Activated CD4-positive, CD25-positive, alpha-beta regulatory T cell treated with anti-CD3 and anti-CD28 coated beads, Interleukin-2, amount 50 U/mL, for 72 hours (primary cell): ENCODE data around the gene KAZN.
"Not testable (repeated sequence)": the region's sequence is repeated elsewhere in the genome, so short reads cannot be mapped to it uniquely, and the experiment has no call there.

Source experiments
- DNase-seq: peaks from one replicate; pipeline ENCODE4 v3.0.0; 2021

Gene KAZN

DNA sequence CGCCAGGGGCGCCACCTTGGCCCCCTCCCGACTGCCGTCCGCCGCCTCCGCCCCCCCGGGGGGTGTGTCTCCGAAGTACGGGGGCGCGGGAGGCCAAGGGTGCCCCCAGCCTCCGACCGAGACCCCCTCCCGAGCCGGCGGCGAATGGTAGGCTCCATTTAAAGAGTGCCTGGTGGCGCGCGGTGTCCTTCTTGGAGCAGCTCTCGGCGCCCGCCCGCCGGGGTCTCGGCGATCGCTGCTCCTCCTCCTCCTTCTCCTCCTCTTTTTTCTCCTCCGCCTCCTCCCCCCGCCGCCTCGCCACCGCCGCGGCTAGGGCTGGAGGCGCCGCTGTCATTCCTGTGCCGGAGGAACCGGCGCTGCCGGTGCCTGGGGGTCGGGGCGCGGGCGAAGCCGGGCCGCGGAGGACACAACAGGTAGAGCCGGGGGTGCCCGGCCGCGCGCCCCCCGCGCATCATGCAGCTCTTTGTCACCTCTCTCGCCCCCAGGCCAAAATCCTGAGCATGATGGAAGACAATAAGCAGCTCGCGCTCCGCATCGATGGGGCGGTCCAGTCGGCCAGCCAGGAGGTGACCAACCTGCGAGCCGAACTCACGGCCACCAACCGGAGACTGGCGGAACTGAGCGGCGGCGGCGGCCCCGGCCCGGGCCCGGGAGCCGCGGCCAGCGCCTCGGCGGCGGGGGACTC, at the start of gene KAZN:
Gene KAZN, plus strand, starts transcription at position 188 of the 685 bp plus-strand sequence.
- DNase-seq, result no peak

DNA sequence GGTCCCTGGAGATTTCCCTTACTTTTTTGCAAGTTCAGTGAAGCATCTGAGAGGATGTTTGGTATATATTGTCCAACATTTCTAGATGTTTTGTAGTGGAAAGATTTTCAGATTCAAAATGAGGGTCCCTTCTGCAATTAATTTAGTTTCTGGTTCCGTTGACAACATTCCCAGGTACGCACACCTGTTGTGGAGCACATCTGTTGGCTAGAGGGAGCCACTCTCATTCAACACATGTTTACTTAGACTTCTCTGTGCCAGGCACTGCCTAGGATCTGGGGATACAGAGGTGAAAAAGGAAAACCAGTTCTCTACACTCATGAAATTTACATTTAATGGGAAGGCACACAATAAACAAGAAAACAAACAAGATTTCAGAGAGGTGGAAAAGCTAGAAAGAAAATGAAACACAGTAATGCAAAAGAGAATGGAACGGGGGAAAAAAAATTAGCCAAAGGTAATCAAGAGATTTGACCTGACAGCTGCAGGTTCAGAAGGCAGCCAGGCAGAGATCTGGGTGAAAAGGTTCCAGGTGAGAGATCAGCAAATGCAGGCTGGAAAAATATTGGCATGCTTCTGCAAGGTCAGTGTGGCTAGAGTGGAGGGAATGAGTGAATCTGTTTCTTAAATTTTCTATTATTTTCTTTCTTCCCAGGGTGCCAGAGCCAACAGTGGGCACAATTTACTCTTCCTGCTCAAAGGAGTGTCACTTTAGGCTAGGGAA, 48.4 kb upstream of the KAZN start:
- no peak for DNase-seq

DNA sequence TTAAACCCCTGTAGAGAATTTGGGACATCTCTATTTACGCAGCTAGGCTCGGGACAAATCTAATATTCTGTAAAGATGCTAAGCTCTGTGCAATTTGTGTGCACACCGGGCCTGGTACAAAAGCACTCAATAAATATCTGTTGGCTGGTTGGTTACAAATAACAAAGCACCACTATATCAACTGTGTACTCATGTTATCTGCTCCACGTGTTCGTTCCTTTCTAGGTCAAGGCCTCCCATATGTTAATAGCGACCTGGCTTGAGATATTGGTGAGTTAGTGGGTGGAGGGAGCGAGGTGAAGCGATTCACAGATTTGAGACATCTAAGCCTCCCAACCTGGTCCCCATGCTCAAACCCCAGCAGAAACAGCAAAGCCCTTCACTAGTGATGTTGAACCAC, 47.1 kb upstream of the KAZN start:
- no peak for DNase-seq

DNA sequence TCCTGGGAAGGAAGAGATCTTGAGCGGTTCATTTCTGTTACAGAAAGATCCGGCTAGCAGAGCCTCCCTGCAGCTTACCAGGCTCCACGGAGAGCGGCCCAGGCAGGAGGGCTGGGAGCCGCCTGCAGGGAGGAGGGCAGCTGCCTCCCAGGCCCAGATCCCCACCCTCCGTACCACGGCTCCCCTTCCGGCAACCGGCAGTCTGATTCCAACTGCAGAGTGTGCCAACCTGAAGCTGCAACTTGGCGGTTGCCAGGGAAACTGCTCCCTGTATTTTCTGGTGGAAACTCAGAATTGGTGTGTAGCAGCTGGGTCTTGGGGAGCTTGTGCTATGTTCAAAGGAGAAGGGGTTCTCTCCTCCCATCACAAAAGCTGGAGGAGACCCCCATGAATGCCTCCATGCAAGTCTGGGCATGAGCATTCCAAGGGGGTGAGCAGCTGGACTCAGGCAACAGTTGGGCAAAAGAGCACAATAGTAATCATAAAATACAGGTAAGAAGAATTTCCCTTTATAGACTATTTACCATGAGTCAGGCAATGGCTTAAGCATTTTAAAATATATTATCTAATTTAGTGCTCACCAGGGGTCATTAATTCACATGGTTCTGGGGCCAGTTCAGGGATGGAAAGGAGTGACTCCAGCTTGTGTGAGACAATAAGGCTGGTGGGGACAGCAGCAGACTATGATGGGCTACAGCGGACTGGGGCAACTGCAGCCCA, 46.1 kb upstream of the KAZN start:
- DNase-seq, result no peak

DNA sequence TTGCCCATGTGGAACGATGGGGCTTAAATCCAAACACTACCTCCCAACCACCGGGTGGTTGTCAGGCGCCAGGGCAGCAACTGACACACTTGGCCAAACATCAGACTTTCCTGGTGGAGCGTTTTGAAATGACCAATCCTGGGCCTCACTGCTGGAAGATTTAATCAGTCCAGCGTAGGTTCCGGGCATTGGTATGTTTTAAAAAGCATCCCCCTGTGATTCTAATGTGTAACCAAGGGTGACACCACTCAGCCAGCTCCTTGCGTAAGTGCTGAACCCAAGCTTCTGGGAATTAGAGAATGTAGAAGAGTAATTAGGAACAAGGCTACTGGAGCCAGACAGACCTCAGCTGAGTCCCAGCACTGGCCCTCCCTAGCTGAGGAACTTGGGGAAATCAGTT, 44.8 kb upstream of the KAZN start:
- no peak for DNase-seq

DNA sequence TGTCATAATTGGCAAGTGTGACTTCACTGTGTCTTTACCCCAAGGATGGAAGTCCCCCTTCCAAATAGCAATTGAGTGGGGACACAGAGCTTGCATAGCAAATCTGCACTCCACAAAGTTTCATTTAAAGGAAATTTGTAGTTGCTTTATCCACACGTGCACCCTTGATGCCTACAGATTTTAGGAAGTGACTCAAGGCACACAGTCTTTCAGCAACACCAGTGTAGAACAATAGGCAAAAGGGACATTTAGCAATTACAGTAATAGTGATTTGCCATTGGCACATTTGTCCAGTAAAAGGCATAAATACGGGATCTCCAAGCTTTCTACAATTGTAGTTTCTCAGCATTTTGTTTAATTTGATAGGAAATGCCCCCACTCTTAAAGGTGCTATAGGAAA, 43.4 kb upstream of the KAZN start:
- no peak for DNase-seq

DNA sequence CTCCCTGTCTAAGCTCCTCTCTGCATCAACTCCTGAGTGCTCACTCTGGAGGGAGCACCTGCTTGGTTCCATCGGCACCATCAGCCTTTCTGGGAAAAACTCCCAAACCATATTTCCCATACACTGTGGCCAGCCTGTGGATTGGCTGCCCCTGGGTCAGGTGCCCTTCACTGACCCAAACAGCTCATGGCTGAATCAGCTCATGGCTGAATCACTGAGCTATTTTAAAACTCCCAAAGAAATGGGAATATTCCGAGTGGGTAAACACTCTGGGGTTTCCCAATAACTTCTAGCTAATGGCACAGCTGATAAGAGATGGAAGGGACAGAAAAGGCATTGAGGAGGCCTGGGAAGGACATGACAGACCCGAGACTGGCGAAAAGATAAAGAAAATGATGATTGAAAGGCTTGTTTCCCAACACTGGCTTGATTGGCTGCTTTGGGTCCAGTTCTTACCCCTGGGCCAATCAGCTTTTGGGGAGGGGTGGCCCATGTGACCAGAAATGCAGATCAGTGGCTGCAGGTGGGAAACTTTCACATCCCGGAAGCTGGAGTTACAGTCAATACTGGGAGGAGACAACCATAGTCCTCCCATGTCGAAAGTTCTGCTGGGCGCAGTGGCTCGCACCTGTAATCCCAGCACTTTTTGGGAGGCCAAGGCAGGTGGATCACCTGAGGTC, 37.3 kb upstream of the KAZN start:
- DNase-seq, result no peak

DNA sequence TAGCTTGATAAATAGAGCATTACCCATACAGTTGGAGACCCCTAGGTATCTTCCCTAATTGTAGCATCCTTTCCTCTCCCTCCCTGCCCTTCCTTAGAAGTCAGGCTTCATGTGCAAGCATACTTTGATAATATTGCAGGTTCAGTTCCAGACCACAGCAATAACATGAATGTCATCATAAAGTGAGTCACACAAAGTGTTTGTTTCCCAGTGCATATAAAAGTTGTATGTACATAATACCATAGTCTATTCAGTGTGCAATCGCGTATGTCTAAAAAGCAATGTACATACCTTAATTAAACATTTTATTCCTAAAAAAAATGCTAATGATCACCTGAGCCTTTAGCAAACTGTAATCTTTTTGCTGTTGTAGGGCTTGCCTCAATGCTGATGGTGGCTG, 33.4 kb upstream of the KAZN start:
- DNase-seq, result no peak

DNA sequence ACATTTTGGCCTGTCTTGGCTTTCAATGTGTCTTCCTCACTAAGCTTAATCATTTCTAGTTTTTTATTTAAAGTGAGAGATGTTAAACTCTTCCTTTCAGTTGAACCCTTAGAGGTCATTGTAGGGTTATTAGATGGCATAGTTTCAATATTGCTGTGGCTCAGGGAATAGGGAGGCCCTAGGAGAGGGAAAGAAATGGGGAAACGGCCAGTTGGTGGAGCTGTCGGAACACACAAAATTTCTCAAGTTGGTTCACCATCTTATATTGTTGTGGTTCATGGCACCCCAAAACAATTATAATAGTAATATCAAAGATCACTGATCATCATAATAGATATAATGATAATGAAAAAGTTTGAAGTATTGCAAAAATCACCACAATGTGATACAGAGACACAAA, 31.4 kb upstream of the KAZN start:
- DNase-seq, result no peak

DNA sequence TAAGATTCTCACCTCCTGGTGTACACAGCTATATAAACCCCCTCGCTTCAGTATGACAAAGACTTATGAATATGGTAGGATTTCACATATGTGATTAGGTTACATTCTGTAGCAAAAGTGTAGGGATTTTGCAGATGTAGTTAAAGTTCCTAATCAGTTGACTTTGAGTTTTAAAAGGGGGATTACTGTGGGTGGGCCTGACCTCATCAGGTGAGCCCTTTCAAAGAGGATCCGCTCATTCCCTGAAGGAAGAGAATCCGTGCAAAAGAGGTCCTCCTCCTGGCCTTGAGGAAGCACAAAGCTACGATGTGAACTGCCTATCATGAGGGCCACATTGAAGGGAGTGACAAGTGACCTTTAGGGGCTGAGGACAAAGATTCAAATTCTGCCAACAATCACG, 30.6 kb upstream of the KAZN start:
- no peak for DNase-seq

DNA sequence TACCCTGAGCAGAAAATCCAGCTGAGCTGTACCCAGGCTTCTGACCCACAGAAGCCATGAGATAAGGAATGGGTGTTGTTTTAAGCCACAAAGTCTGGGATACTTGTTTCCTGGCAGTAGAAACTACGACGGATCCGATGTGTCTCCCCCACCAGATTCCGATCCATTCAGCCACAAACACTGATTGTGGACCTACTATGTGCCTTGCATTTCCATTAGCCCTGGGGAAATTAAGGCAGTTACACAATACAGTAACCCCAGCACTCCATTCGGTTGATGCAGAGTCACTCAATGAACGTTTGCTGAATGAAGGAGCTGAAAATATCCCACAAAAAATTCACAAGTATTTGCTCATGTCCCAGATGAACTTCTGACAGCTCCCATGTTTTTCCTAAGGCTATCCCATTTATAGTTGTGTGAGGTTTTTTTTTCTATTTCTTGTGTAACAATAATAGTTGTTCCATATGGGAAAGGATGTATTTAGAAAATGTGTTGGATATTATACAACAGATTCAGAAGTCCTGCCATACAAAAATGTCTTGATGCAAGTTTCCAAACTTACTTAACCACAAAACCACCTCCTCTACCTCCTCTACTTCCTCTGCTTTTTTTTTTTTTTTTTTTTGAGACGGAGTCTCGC, 29.6 kb upstream of the KAZN start:
- DNase-seq, result no peak

DNA sequence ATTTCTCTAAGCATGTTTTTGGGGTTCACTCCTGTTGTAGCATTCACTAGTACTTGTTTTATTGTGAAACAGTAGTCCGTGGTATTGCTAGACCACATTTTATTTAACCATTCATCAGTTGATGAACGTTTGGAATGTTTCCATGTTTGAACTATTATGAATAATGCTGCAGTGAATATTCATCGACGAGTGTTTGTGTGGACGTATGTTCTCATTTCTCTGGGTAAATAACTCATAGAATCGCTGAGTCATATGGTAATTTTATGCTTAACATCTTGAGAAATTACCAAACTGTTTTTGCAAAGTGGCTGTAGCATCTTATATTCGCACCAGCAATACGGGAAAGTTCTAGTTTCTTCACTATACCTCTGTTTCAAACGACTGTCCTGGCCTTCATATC, 28.0 kb upstream of the KAZN start:
- no peak for DNase-seq

DNA sequence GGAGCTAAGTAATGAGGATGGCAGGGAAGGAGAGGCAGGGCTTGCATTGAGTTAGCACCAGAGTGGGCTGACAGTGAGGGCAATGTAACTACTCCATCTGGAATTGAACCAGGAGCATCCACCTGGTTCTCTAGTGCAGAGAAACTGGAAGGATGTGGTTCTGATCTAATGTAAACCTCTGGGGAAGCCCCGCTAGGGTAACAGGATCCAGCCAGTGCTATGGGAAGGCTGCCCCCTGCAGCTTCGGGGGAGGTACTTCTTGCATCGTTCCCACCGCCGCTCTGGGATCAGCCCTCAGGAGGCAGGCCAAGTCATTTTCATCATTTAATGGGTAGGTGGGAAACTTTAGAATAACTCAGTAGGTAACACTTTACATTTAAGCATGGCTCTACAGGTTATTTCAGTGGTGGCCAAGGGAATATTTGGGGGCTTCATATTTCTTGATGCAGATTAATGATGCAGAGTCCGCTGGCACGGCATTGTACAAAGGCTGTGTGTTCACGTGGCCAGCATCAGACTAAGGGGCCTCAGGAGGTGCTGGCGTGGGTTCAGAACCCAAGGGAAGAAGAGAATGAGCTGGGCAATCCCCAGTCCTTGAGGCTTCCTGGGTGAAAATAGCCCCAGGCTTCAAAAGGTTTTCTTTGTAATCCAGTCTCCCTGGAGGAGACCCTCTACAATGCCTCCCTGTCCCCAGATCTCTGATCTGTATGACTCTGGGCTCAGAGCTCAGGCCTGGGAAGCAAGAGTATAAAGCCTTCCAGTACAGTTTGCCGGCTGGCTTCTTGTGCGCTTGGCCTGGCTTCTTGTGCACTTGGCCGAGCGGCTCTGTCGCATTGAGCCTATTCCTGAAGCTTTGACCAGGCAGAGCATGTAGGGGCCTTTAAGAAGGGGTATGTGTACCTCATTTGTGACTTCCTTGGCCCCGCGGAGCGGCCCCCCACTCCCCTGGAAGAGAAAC, 26.4 kb upstream of the KAZN start:
- no peak for DNase-seq

DNA sequence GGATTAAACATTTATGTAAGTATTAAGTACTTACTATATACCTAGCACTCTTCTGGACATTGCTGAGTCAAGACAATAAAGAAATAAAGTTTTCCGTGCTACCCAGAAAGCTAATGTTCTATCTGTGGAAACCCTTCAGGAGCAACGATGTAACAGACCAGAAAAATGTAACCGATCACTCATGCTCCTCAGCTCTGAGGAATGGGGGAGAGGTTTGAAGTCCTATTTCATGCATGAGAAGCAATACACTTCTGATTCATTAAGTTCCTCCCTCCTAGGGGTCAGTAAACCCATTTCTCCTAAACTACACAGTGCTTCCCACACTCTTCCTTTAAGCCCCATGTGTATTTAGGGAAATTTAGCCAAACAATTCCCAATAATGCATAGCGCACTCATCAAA, 25.6 kb upstream of the KAZN start:
- no peak for DNase-seq

DNA sequence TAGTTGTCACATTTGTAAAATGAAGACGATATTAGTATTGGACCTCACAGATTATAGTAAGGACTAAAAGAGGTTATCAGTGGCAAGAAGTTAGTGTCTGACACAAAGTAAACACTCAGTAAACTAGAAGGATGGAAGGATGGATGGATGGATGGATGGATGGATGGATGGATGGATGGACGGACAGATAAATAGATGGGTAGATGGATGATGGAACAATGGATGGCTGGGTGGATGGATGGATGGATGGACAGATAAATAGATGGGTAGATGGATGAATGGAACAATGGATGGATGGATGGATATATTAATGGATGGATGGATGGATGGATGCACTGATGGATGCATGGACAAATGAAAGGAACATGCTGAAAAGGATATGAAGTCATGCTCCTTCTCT, 22.3 kb upstream of the KAZN start:
- no peak for DNase-seq

DNA sequence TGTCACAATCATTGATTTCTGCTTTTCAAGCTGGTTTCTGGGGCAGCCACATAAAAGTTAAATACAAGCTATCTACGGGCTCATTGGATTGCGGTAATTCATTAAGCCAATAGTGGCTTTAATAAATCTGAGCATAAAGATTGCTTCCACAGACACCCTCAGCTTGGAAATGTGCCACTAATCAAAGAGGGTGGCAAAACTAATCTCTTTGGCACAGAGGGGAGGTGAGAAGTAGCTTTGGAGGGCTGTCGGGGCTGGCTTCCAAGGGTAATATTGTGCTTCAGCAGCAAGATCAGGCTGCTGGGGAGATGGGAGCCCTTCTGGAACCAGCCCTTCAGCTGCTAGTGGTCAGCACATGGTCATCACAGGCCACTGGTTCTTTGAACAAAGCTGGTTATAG, 21.2 kb upstream of the KAZN start:
- no peak for DNase-seq

DNA sequence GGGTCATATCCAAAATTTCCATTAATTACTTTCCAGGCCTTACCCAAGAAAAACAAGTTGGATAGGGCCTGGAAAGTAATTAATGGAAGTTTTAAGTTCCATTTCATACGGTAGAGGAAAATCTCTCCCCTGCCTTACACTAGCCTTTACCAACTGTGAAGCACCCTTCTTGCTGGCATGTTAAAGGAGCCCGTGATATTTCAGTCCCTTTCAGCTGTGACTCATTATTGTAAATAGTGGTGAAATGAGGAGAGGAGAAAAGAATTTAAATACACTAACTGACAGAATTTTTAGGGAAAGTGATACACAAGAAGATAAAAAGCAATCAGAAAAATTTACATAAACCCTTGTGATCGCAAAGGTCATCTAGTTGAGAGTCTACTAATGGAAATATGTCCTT, 20.3 kb upstream of the KAZN start:
- DNase-seq, result no peak

DNA sequence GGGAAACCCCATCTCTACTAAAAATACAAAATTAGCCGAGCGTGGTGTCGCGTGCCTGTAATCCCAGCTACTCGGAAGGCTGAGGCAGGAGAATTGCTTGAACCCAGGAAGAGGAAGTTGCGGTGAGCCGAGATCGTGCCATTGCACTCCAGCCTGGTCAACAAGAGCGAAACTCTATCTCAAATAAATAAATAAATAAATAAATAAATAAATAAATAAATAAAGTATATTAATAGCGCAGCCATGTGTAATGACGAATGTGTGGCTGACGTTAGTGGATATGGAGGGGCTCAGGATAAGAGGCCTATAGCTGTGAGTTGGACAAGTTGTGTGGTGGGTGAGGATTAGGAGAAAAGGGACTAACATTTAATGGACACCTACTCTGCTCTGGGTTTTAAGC, 18.2 kb upstream of the KAZN start:
- not testable (repeated sequence) for DNase-seq

DNA sequence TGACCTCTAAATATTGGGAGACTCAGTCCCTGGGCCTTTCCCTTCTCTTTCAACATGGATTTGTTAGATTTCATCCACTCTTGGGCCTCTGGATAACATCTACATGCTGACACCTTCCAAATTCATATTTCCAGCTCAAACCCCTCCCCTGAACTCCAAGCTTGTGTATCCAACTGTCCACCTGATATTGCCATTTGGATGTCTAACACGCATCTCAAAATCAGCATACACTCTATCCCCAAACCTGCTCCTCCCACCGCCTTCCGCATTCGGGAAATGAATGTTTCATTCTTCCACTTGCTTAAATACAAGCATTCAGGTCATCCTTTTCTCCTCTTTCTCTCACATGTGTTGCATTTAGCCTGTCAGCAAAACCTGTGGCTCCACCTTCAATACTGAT, 17.5 kb upstream of the KAZN start:
- no peak for DNase-seq

DNA sequence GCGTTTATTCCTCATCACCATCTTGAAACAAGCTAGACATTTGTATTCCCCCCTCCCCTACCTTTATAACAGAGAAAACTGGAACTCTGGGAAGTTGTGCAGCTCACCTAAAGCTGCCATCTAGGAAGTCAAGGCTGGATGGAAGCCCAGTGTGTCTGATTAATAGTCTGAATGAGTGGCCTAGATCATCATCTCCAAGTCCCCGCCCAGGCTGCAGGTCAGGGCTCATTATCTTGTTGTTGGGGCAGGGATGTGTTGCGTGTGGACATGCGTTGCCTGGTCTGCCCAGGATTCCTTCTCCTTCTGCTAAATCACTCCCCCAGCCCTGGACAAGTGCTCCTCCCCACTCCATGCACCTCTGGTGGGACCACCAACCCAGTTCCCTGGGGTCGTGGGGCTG, 14.7 kb upstream of the KAZN start:
- no peak for DNase-seq

DNA sequence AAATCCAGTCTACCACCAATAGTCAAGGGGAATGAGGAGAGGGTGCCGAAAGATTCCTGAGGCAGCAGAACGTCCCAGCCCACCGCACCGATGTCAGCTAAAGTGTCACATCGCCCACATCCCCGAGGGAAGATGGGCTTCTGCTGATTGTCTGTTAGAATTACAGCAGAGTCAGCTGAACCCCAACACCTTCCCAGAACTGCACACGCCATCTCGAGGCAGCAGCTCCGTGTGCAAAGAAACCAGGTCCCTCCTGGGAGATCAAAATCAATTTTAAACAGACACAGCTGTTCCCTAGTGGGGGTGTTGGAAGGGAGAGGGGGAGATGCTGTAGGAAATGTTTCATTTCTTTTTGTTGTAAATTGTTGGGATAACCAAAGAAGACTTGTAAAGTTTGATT, 12.8 kb upstream of the KAZN start:
- no peak for DNase-seq
